AG09319 (cell line): Measurements from ENCODE around the gene SH3GL3.

Experiments used
- DNase-seq: peaks from one replicate; pipeline ENCODE4 v3.0.0-alpha.2; 2010; ENCODE audit warnings: low read depth; ENCODE audit errors: extremely low read depth
- CTCF ChIP-seq: IDR thresholded peaks from 2 replicates; pipeline ENCODE4 v1.5.1; 2011; ENCODE audit warnings: low read depth, mild to moderate bottlenecking, inconsistent platforms, low read length, moderate library complexity

Gene SH3GL3

DNA sequence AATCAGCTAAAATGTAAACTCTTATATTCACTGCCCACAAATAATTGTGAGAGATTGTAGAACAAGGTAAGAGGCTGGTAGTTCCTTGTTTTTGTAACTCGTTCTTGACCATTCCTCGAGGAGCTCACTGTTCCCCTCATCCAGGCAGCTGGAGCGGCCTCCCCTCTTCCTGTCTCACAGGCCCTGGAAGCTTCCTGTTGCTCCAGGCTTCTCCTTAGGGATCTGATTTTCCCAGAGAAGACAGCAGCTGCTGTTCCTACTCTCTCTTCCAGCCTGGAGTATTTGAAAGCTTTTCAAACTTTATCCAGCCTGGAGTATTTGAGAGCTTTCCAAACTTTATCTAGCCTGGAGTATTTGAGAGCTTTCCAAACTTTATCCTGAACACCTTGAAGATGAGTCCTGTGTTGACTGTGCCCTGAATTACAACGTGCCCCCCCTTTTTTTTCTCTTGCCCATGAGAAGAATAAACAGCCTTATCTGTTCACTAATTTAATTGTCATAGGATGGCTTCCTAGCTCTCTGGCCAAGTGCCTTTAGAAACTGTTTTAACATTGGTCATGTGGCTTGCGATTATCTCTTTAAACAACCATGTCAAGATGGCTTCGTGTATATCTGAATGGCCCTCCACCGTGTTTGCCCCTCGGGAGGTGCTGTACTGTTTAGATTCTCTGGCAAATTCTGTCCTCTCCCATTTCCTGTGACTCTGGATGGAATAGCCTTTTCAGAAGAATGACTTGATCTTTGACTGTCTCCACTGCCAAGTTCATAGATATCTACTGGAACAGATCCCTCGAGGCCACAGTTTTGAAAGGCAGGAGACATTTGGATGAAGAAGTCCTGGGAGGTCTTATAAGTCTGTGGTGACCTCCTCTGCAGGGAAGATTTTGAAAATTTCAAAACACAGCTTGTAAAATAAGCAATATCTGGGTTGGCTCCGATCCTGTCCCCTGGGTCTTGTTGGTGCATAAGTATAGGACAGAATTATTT is 211.6 kb downstream of the SH3GL3 start:
- DNase-seq: no peak
- TF ChIP-seq CTCF: no peak

DNA sequence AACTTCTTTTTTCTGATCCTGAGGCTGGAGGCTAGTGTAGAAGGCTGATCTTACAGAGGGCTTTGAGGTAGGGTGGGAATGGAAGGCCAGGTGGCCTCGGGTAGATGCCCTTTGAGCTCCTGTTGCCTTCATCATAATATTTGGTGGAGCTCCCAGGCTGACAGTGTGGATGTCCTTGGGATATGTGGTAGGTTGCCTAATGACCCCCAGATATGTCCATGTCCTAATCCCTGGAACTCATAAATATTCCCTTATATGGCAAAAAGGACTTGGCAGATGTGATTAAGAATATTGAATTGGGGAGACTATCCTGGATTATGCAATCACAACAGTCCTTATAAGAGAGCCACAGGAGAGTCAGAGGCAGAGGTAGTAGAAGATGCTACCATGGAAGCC is 212.3 kb downstream of the SH3GL3 start:
- no peak for DNase-seq
- no peak for TF ChIP-seq CTCF

GRCh38 chr15:83665480-83665879 is 218.3 kb downstream of the SH3GL3 start:
- no peak for TF ChIP-seq CTCF
- no peak for DNase-seq
